Central memory CD8-positive, alpha-beta T cell (primary cell): ENCODE measurements around the gene PDE4D.

ENCODE experiments used
- ATAC-seq: fragments of 150-1000 bp; cut with Tn5 transposase; replicated peaks from 2 replicates; pipeline ENCODE4 v1.10.0; 2022; ENCODE audit warnings: mild to moderate bottlenecking, moderate FRiP score, moderate number of reproducible peaks; ENCODE audit not compliant: poor library complexity, severe bottlenecking; ENCODE audit errors: extremely low read depth
- DNase-seq, 2 donors: peaks; one replicate each; pipeline ENCODE4 v3.0.0; 2021; ENCODE audit warnings: low spot score in 2 of 2
- H3K27ac Mint-ChIP-seq: one replicate; pipeline ENCODE4 v1.8.0; 2022; ENCODE audit warnings: low read depth, mild to moderate bottlenecking, moderate library complexity, mixed read lengths
- H3K27me3 Mint-ChIP-seq: one replicate; pipeline ENCODE4 v1.8.0; 2022; ENCODE audit warnings: mixed read lengths
- H3K36me3 Mint-ChIP-seq: one replicate; pipeline ENCODE4 v1.8.0; 2022; ENCODE audit warnings: mild to moderate bottlenecking, moderate library complexity, mixed read lengths; ENCODE audit not compliant: insufficient read depth
- H3K4me1 Mint-ChIP-seq: one replicate; pipeline ENCODE4 v1.8.0; 2022; ENCODE audit warnings: mixed read lengths
- H3K4me3 Mint-ChIP-seq: one replicate; pipeline ENCODE4 v1.8.0; 2022; ENCODE audit warnings: mild to moderate bottlenecking, moderate library complexity, mixed read lengths
- H3K9me3 Mint-ChIP-seq: one replicate; pipeline ENCODE4 v1.8.0; 2022; ENCODE audit warnings: mixed read lengths

Gene PDE4D

DNA sequence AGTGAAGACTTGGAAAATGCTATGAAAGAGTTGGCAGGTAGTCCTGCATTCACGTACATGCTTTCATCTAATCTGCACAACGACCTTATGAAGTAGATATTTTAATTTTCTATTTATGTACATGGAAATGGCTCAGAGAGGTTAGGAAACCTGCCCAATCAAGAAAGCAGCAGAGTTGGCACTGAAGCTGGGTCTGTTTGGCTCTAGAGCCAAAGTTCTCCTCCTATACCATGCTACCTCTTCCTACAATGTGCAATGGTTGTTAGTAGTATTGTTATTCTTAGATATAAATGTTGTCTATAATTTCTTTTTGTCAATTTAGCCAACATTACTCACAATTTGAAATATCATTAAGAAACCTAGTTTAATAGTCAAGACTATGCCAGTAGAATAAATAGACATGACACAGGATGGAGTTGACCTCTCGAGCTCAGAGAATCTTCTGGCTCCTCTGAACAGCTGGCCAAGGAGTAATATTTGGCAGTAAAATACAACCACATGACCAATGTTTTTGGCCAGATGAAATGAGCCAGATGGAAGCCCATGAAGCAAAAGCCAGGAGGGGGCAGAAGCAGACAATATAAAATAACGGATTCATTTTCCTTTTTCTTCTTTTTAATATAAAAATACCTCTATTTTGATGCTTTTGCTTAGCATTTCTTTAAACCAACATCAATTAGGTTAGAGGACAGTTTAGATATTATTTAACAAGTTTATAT, 542.3 kb downstream of the PDE4D start:
- H3K36me3 Mint-ChIP-seq = no peaks in the 10 kb centered on the region
- no peaks in the 10 kb centered on the region for H3K9me3 Mint-ChIP-seq
- H3K4me1 Mint-ChIP-seq = no peaks in the 10 kb centered on the region
- ATAC-seq (no peak), DNase-seq (no peak)
- H3K4me3 Mint-ChIP-seq = no peak overlapping the region
- no peak overlapping the region for H3K27ac Mint-ChIP-seq
- H3K27me3 Mint-ChIP-seq = peaks cover 29% of the 10 kb centered on the region

- Mint-ChIP-seq H3K4me1 (no peaks in the 10 kb centered on the region), H3K36me3 (no peaks in the 10 kb centered on the region), H3K9me3 (no peaks in the 10 kb centered on the region), H3K27ac (no peak overlapping the region), H3K4me3 (no peak overlapping the region), H3K27me3 (peaks cover 32% of the 10 kb centered on the region)
- DNase-seq = no peak
- no peak for ATAC-seq
Measured at GRCh38 chr5:59348189-59348588, 545.3 kb downstream of the PDE4D start.

DNA sequence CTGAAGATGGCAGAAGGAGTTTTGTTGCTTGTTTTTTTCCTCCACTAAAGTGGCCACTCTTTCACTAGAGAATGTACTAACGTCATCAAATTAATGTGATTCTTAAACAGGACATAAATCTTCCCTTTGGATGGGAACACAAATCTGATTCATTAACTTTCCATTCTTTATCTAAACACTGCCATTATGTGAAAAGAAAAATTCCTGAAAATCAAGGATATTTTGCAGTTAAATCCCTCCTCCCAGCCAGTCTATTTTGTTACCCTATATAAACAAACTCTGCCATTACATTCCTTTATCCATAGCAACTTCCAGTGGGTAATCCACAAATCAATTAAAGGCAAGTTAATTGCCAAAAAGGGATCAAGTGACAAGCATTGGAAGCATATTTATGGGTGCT, 546.5 kb downstream of the PDE4D start:
- Mint-ChIP-seq H3K27me3 (peaks cover 28% of the 10 kb centered on the region), H3K36me3 (no peaks in the 10 kb centered on the region), H3K4me1 (no peaks in the 10 kb centered on the region), H3K4me3 (no peak overlapping the region), H3K9me3 (no peaks in the 10 kb centered on the region), H3K27ac (no peak overlapping the region)
- DNase-seq = no peak
- no peak for ATAC-seq

DNA sequence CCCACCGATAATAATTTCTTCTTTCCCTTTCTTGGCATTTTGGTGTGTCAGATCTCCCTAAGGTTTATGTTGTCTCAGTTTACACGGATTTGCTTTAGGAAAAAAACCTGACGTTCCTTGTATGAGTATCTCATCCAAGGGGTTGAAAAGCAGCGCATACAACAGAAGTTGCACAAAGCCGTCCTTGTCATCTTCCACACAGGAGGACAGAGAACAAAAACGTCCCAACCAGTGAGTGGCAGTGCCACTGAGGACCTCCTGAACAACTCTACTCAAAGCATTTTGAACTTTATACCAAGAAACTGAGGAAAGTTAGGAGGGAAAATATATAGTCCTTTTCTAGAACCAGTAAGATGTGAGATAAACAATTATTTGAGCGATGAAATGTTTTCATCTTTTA, 547.0 kb downstream of the PDE4D start:
- Mint-ChIP-seq H3K9me3 (no peaks in the 10 kb centered on the region), H3K4me1 (no peaks in the 10 kb centered on the region), H3K27me3 (peaks cover 28% of the 10 kb centered on the region), H3K27ac (no peak overlapping the region), H3K4me3 (no peak overlapping the region), H3K36me3 (no peaks in the 10 kb centered on the region)
- DNase-seq = no peak
- ATAC-seq = no peak

DNA sequence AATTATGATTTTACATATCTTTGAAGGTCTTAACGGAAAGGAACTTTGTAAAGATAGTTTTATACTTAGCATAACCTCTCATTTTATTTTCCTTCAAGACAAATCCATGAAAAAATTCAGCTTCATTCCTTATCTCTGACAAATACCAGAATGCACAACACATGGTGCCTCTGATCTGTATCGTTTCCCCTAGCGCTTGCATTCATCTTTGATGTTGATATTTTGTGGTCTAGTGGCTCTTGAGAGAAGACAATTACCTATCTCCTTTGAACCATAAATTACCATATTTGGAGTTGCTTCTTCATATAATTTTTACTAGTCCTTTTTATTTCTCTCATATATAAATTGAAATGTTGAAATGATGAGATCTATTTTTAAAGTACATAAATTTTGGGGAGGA, 551.3 kb downstream of the PDE4D start:
- Mint-ChIP-seq H3K4me3 (no peak overlapping the region), H3K36me3 (no peaks in the 10 kb centered on the region), H3K4me1 (no peaks in the 10 kb centered on the region), H3K9me3 (no peaks in the 10 kb centered on the region), H3K27ac (no peak overlapping the region), H3K27me3 (peaks cover 31% of the 10 kb centered on the region)
- DNase-seq (no peak), ATAC-seq (no peak)

- H3K9me3 Mint-ChIP-seq = no peaks in the 10 kb centered on the region
- peaks cover 31% of the 10 kb centered on the region for H3K27me3 Mint-ChIP-seq
- H3K36me3 Mint-ChIP-seq = no peaks in the 10 kb centered on the region
- H3K27ac Mint-ChIP-seq = no peak overlapping the region
- no peak overlapping the region for H3K4me3 Mint-ChIP-seq
- H3K4me1 Mint-ChIP-seq = no peaks in the 10 kb centered on the region
- DNase-seq = no peak
- ATAC-seq = no peak
Measured at GRCh38 chr5:59341760-59342159, 551.8 kb downstream of the PDE4D start.

GRCh38 chr5:59341155-59341554, 552.4 kb downstream of the PDE4D start:
- DNase-seq = no peak
- no peak overlapping the region for H3K27ac Mint-ChIP-seq
- H3K36me3 Mint-ChIP-seq = no peaks in the 10 kb centered on the region
- H3K9me3 Mint-ChIP-seq = no peaks in the 10 kb centered on the region
- peaks cover 31% of the 10 kb centered on the region for H3K27me3 Mint-ChIP-seq
- no peaks in the 10 kb centered on the region for H3K4me1 Mint-ChIP-seq
- ATAC-seq = no peak
- H3K4me3 Mint-ChIP-seq = no peak overlapping the region

DNA sequence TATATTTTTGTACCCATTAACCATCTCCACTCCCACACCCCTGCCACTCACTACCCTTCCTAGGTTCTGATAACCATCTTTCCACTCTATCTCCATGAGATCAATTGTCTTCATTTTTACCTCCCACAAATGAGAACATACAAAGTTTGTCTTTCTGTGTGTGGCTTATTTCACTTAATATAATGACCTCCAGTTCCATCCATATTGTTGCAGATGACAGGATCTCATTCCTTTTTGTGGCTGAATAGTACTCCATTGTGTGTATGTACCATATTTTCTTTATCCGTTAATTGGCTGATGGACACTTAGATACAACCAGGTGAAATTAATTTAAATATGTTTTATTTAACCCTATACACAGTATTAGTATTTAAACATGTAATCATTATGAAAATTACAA, 552.9 kb downstream of the PDE4D start:
- DNase-seq (no peak), ATAC-seq (no peak)
- no peaks in the 10 kb centered on the region for H3K4me1 Mint-ChIP-seq
- no peak overlapping the region for H3K27ac Mint-ChIP-seq
- H3K27me3 Mint-ChIP-seq = peaks cover 31% of the 10 kb centered on the region
- H3K36me3 Mint-ChIP-seq = no peaks in the 10 kb centered on the region
- H3K9me3 Mint-ChIP-seq = no peaks in the 10 kb centered on the region
- no peak overlapping the region for H3K4me3 Mint-ChIP-seq

DNA sequence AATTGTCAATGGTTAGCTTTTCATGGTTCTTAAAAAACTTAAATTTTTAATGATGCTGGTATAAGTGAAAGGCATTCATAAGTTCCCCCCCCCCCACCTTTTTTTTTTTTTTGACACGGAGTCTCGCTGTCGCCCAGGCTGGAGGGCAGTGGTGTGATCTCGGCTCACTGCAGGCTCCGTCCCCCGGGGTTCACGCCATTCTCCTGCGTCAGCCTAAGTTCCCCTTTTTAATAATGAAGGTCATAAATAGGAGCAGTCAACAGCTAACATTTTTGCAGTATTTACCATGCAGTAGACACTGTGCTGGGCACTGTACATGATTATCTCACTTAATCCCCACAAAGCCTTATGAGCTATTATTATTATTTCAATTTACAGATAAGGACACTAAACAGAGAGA, 556.3 kb downstream of the PDE4D start:
- DNase-seq (no peak), ATAC-seq (no peak)
- H3K4me3 Mint-ChIP-seq = no peak overlapping the region
- H3K4me1 Mint-ChIP-seq = no peaks in the 10 kb centered on the region
- H3K36me3 Mint-ChIP-seq = peaks cover 2% of the 10 kb centered on the region
- peaks cover 13% of the 10 kb centered on the region for H3K27me3 Mint-ChIP-seq
- no peak overlapping the region for H3K27ac Mint-ChIP-seq
- no peaks in the 10 kb centered on the region for H3K9me3 Mint-ChIP-seq

- ATAC-seq = no peak
- no peaks in the 10 kb centered on the region for H3K4me1 Mint-ChIP-seq
- H3K36me3 Mint-ChIP-seq = peaks cover 2% of the 10 kb centered on the region
Measured at GRCh38 chr5:59335544-59335943, 558.0 kb downstream of the PDE4D start.

GRCh38 chr5:59333416-59333815, 560.1 kb downstream of the PDE4D start:
- no peak overlapping the region for H3K4me3 Mint-ChIP-seq
- H3K36me3 Mint-ChIP-seq = peaks cover 2% of the 10 kb centered on the region
- no peak for ATAC-seq
- peaks cover 12% of the 10 kb centered on the region for H3K27me3 Mint-ChIP-seq
- no peak for DNase-seq
- H3K27ac Mint-ChIP-seq = no peak overlapping the region
- no peaks in the 10 kb centered on the region for H3K9me3 Mint-ChIP-seq
- no peaks in the 10 kb centered on the region for H3K4me1 Mint-ChIP-seq

More at GRCh38 chr5:59335544-59335943, 558.0 kb downstream of the PDE4D start:
- Mint-ChIP-seq H3K27ac (no peak overlapping the region), H3K4me3 (no peak overlapping the region), H3K27me3 (peaks cover 13% of the 10 kb centered on the region), H3K9me3 (no peaks in the 10 kb centered on the region)
- no peak for DNase-seq

GRCh38 chr5:59332236-59332973, 561.1 kb downstream of the PDE4D start:
- H3K4me1 Mint-ChIP-seq = no peaks in the 10 kb centered on the region
- no peak for ATAC-seq
- no peak for DNase-seq
- peaks cover 2% of the 10 kb centered on the region for H3K27me3 Mint-ChIP-seq
- no peak overlapping the region for H3K27ac Mint-ChIP-seq
- peaks cover 2% of the 10 kb centered on the region for H3K36me3 Mint-ChIP-seq
- no peak overlapping the region for H3K4me3 Mint-ChIP-seq
- H3K9me3 Mint-ChIP-seq = no peaks in the 10 kb centered on the region

GRCh38 chr5:59330680-59331079, 562.8 kb downstream of the PDE4D start:
- Mint-ChIP-seq H3K4me3 (no peak overlapping the region), H3K36me3 (peaks cover 2% of the 10 kb centered on the region), H3K27ac (no peak overlapping the region), H3K9me3 (no peaks in the 10 kb centered on the region), H3K27me3 (no peaks in the 10 kb centered on the region), H3K4me1 (no peaks in the 10 kb centered on the region)
- DNase-seq = no peak
- no peak for ATAC-seq
